ENCODE data around the gene SHROOM4.

GRCh38 chrX:50629774-50630173 is 184.2 kb downstream of the SHROOM4 start:
- no peak for TF ChIP-seq FOXP1 (CRISPR knock-in tag; IDR thresholded peaks at IDR 0.05; ENCODE audit: borderline replicate concordance)
- no peak for TF ChIP-seq CTCF (IDR thresholded peaks at IDR 0.05)
- TF ChIP-seq CREM (CRISPR knock-in tag; IDR thresholded peaks at IDR 0.05): no peak
- no peak for TF ChIP-seq PRDM15 (CRISPR knock-in tag; IDR thresholded peaks at IDR 0.05)
- no peak for TF ChIP-seq TEAD4 (CRISPR knock-in tag; IDR thresholded peaks at IDR 0.05)
- TF ChIP-seq RORB (CRISPR knock-in tag; IDR thresholded peaks at IDR 0.05): no peak

Data from WTC11 (cell line).